ENCODE results near the gene DGCR6. TPM values are rescaled to one million over a fixed set of nuclear protein-coding genes. Genes with fewer than 3 reads are reported as not detected.
"Not testable (repeated sequence)": the region's sequence is repeated elsewhere in the genome, so short reads cannot be mapped to it uniquely, and the experiment has no call there.

Gene DGCR6
- total RNA-seq, 1 experiment from 2014 or later, result 0.23 TPM

GRCh38 chr22:18929459-18929858 lies 23.3 kb downstream of the DGCR6 start:
- DNase-seq (ENCODE audit: low read depth), result no peak

GRCh38 chr22:18931905-18932652 lies 26.0 kb downstream of the DGCR6 start:
- DNase-seq (ENCODE audit: low read depth), result no peak

- no peak for DNase-seq (ENCODE audit: low read depth)
Observed at GRCh38 chr22:18933914-18934313, 27.8 kb downstream of the DGCR6 start.

- not testable (repeated sequence) for DNase-seq (ENCODE audit: low read depth)
Observed at GRCh38 chr22:18934688-18935087, 28.6 kb downstream of the DGCR6 start.

GRCh38 chr22:18935889-18936529 lies 29.9 kb downstream of the DGCR6 start, which contains the start of gene PRODH:
PRODH (minus strand) TSS chr22:18936293; CDS start chr22:18936287, 6 bp downstream.
- no peak for DNase-seq (ENCODE audit: low read depth)

GRCh38 chr22:18938691-18939090 lies 32.6 kb downstream of the DGCR6 start:
- DNase-seq (ENCODE audit: low read depth), result not testable (repeated sequence)

GRCh38 chr22:18947105-18947504 lies 41.0 kb downstream of the DGCR6 start:
- DNase-seq (ENCODE audit: low read depth), result not testable (repeated sequence)

- no peak for DNase-seq (ENCODE audit: low read depth)
Observed at GRCh38 chr22:18947905-18948304, 41.8 kb downstream of the DGCR6 start.

- DNase-seq (ENCODE audit: low read depth), result no peak
Observed at GRCh38 chr22:18950141-18950540, 44.0 kb downstream of the DGCR6 start.

- no peak for DNase-seq (ENCODE audit: low read depth)
Observed at GRCh38 chr22:18952022-18952421, 45.9 kb downstream of the DGCR6 start.

- not testable (repeated sequence) for DNase-seq (ENCODE audit: low read depth)
Observed at GRCh38 chr22:18953128-18953527, 47.0 kb downstream of the DGCR6 start.

GRCh38 chr22:18954303-18954989 lies 48.3 kb downstream of the DGCR6 start:
- peak; percentile 11 for DNase-seq (ENCODE audit: low read depth)

- DNase-seq (ENCODE audit: low read depth), result no peak
Observed at GRCh38 chr22:18954990-18955571, 49.0 kb downstream of the DGCR6 start.

GRCh38 chr22:18955696-18956095 lies 49.6 kb downstream of the DGCR6 start:
- DNase-seq (ENCODE audit: low read depth), result no peak

GRCh38 chr22:18956121-18956895 lies 50.2 kb downstream of the DGCR6 start:
- not testable (repeated sequence) for DNase-seq (ENCODE audit: low read depth)

- DNase-seq (ENCODE audit: low read depth), result not testable (repeated sequence)
Observed at GRCh38 chr22:18956956-18957355, 50.8 kb downstream of the DGCR6 start.

- not testable (repeated sequence) for DNase-seq (ENCODE audit: low read depth)
Observed at GRCh38 chr22:18957621-18958320, 51.7 kb downstream of the DGCR6 start.

GRCh38 chr22:18958321-18958705 lies 52.2 kb downstream of the DGCR6 start:
- not testable (repeated sequence) for DNase-seq (ENCODE audit: low read depth)

GRCh38 chr22:18958738-18959137 lies 52.6 kb downstream of the DGCR6 start:
- peak; percentile 4 for DNase-seq (ENCODE audit: low read depth)

GRCh38 chr22:18959266-18959665 lies 53.1 kb downstream of the DGCR6 start:
- not testable (repeated sequence) for DNase-seq (ENCODE audit: low read depth)
